Fibroblast of mammary gland (primary cell): ENCODE data around the gene AUTS2.
A peak's percentile ranks its signal among the peaks of the same experiment; 100 is the strongest.

Experiments used
- DNase-seq: peaks from one replicate; pipeline ENCODE4 v3.0.0-alpha.2; 2010; ENCODE audit warnings: low read depth
- H3K4me3 ChIP-seq: 2 replicates; pipeline ENCODE4 v1.5.1; 2011; ENCODE audit warnings: low read depth, mild to moderate bottlenecking, low read length, moderate library complexity; ENCODE audit not compliant: control insufficient read depth
- CTCF ChIP-seq: conservative IDR thresholded peaks from 2 replicates; pipeline ENCODE4 v1.5.1; 2011; ENCODE audit warnings: low read depth, low read length, inconsistent platforms; ENCODE audit not compliant: control insufficient read depth, insufficient read depth

Gene AUTS2

GRCh38 chr7:70178211-70178610 lies 579.9 kb downstream of the AUTS2 start:
- peak; percentile 58 for DNase-seq
- no peak overlapping the region for H3K4me3 ChIP-seq
- no peak for TF ChIP-seq CTCF

GRCh38 chr7:70178787-70179186 lies 580.5 kb downstream of the AUTS2 start:
- DNase-seq, result peak; percentile 86
- no peak for TF ChIP-seq CTCF
- no peak overlapping the region for H3K4me3 ChIP-seq

GRCh38 chr7:70182521-70182920 lies 584.2 kb downstream of the AUTS2 start:
- no peak for TF ChIP-seq CTCF
- H3K4me3 ChIP-seq, result no peak overlapping the region
- DNase-seq, result no peak

GRCh38 chr7:70183278-70183677 lies 585.0 kb downstream of the AUTS2 start:
- DNase-seq, result no peak
- no peak overlapping the region for H3K4me3 ChIP-seq

GRCh38 chr7:70188901-70189650 lies 590.8 kb downstream of the AUTS2 start:
- H3K4me3 ChIP-seq, result no peak overlapping the region
- DNase-seq, result peak; percentile 78
- TF ChIP-seq CTCF, result no peak

More at GRCh38 chr7:70183278-70183677, 585.0 kb downstream of the AUTS2 start:
- TF ChIP-seq CTCF, result no peak

- no peak overlapping the region for H3K4me3 ChIP-seq
- no peak for TF ChIP-seq CTCF
- DNase-seq, result peak; percentile 84
These were observed 591.5 kb downstream of the AUTS2 start for GRCh38 chr7:70189776-70190175.
